A549 (cell line): Measurements from ENCODE around the gene HLA-DQB1.

ENCODE experiments used
- CEBPB ChIP-seq, 2 experiments: fragments of >200 bp in 1 of 2; sonication (Bioruptor Twin) in 1 of 2; formaldehyde crosslinking in 1 of 2; IDR thresholded peaks; 2 replicates each; pipeline ENCODE4 v1.6.1; 2012 to 2016
- CHD2 ChIP-seq: fragments of 150-350 bp; IDR thresholded peaks from 2 replicates; pipeline ENCODE4 v1.6.1; 2014; ENCODE audit warnings: low read length; ENCODE audit not compliant: partially characterized antibody
- EHF ChIP-seq: fragments of 250-450 bp; sonication (Bioruptor Pico); IDR thresholded peaks from 2 replicates; pipeline ENCODE4 v1.5.0; 2020; ENCODE audit warnings: mild to moderate bottlenecking
- KDM5A ChIP-seq: fragments of 200-600 bp; sonication (generic); IDR thresholded peaks from 2 replicates; pipeline ENCODE4 v1.6.1; 2016; ENCODE audit warnings: antibody characterized with exemption, mild to moderate bottlenecking
- MAFK ChIP-seq: fragments of 450-650 bp; IDR thresholded peaks from 2 replicates; pipeline ENCODE4 v1.6.1; 2014; ENCODE audit not compliant: partially characterized antibody
- NFE2L2 ChIP-seq: fragments of 150-350 bp; conservative IDR thresholded peaks from 2 replicates; pipeline ENCODE4 v1.6.1; 2014; ENCODE audit warnings: low read length
- POLR2A ChIP-seq: IDR thresholded peaks from 2 replicates; pipeline ENCODE4 v1.6.1; 2012; ENCODE audit warnings: mild to moderate bottlenecking, low read length
- RAD21 ChIP-seq, 2 experiments: fragments of >200 bp in 1 of 2; sonication (Bioruptor Twin) in 1 of 2; formaldehyde crosslinking in 1 of 2; IDR thresholded peaks in 1 of 2; conservative IDR thresholded peaks in 1 of 2; 2 replicates in 1 of 2; 3 replicates in 1 of 2; pipeline ENCODE4 v1.6.1; 2012 to 2018; ENCODE audit warnings: inconsistent platforms in 1 of 2
- RCOR1 ChIP-seq: fragments of 150-350 bp; IDR thresholded peaks from 2 replicates; pipeline ENCODE4 v1.6.1; 2014; ENCODE audit warnings: antibody characterized with exemption, low read length, low read depth
- SREBF2 ChIP-seq: fragments of 450-650 bp; IDR thresholded peaks from 2 replicates; pipeline ENCODE4 v1.6.1; 2014; ENCODE audit warnings: mild to moderate bottlenecking, moderate library complexity
- TF ChIP-seq, protein P1 (sequence below): fragments of >200 bp; sonication (Bioruptor Twin); formaldehyde crosslinking; IDR thresholded peaks from 3 replicates; pipeline ENCODE4 v1.5.1; 2016

DNA sequence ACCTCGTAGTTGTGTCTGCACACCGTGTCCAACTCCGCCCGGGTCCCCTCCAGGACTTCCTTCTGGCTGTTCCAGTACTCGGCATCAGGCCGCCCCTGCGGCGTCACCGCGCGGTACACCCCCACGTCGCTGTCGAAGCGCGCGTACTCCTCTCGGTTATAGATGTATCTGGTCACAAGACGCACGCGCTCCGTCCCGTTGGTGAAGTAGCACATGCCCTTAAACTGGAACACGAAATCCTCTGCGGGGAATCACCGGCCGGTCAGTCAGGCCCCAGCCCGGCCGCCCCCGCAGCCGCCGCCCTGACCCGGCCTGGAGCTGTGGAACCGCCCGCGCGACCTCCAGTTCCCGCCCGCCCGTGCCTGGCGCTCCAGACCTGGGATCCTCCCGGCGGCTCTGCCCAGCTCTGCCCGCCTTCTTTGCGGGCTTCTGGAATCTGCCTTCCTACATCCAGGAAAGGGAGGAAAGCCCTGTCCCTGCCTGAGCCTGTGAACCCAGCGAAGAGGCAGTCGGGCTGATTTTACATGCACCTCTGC is 1.6 kb downstream of the HLA-DQB1 start:
- TF ChIP-seq KDM5A (no peak), POLR2A (no peak), MAFK (no peak), CEBPB (IDR thresholded peaks at IDR 0.05) (no peak), RAD21 (conservative IDR thresholded peaks at IDR 0.05 in 1 of 2, IDR thresholded peaks at IDR 0.05 in 1 of 2) (no peak), EHF (CRISPR knock-in tag) (no peak), NFE2L2 (no peak), SREBF2 (no peak), CHD2 (no peak), RCOR1 (no peak)
- TF ChIP-seq, protein P1, sequence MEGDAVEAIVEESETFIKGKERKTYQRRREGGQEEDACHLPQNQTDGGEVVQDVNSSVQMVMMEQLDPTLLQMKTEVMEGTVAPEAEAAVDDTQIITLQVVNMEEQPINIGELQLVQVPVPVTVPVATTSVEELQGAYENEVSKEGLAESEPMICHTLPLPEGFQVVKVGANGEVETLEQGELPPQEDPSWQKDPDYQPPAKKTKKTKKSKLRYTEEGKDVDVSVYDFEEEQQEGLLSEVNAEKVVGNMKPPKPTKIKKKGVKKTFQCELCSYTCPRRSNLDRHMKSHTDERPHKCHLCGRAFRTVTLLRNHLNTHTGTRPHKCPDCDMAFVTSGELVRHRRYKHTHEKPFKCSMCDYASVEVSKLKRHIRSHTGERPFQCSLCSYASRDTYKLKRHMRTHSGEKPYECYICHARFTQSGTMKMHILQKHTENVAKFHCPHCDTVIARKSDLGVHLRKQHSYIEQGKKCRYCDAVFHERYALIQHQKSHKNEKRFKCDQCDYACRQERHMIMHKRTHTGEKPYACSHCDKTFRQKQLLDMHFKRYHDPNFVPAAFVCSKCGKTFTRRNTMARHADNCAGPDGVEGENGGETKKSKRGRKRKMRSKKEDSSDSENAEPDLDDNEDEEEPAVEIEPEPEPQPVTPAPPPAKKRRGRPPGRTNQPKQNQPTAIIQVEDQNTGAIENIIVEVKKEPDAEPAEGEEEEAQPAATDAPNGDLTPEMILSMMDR: no peak
